Brain microvascular endothelial cell (primary cell): Measurements from ENCODE around the gene PRR12.
A peak's percentile ranks its signal among the peaks of the same experiment; 100 is the strongest.

Experiments used
- DNase-seq: peaks from one replicate; pipeline ENCODE4 v3.0.0-alpha.2; 2020
- H3K27ac ChIP-seq: fragments of 250-450 bp; sonication (Bioruptor Pico); 2 replicates; pipeline ENCODE4 v1.5.1; 2020; ENCODE audit warnings: mild to moderate bottlenecking, moderate library complexity
- H3K27me3 ChIP-seq: fragments of 250-450 bp; sonication (Bioruptor Pico); replicated peaks from 2 replicates; pipeline ENCODE4 v1.5.1; 2020; ENCODE audit warnings: mild to moderate bottlenecking
- H3K36me3 ChIP-seq: fragments of 250-450 bp; sonication (Bioruptor Pico); replicated peaks from 2 replicates; pipeline ENCODE4 v1.5.1; 2020; ENCODE audit warnings: mild to moderate bottlenecking
- H3K4me3 ChIP-seq: 2 replicates; pipeline ENCODE4 v1.5.1; 2011; ENCODE audit warnings: low read depth, mild to moderate bottlenecking, control low read depth, low read length, moderate library complexity
- CTCF ChIP-seq: IDR thresholded peaks from 2 replicates; pipeline ENCODE4 v1.5.1; 2011; ENCODE audit warnings: low read depth, mild to moderate bottlenecking, moderate library complexity, low read length, control low read depth, inconsistent platforms; ENCODE audit errors: missing control alignments
- in situ Hi-C: cut with HindIII; loops from 2 replicates; pipeline ENCODE4 v1.10.0; 2017; ENCODE audit warnings: low sequenced_read_pairs, low pct_ligation_motif_present

The PRR12 gene

GRCh38 chr19:49567861-49568441, 23.0 kb upstream of the PRR12 start:
- TF ChIP-seq CTCF, result no peak
- DNase-seq, result no peak
- Histone ChIP-seq H3K36me3 (no peaks in the 10 kb centered on the region), H3K4me3 (no peak overlapping the region), H3K27ac (no peak overlapping the region), H3K27me3 (no peaks in the 10 kb centered on the region)
- in situ Hi-C loops, result loop anchor here (10.0 kb wide), 1 partner anchor 53 kb away; the partner anchor contains the start of gene FCGRT

GRCh38 chr19:49570138-49570856, 20.7 kb upstream of the PRR12 start:
- peak; percentile 75 for DNase-seq
- TF ChIP-seq CTCF, result peak; percentile 99
- Histone ChIP-seq H3K36me3 (peaks cover 9% of the 10 kb centered on the region), H3K4me3 (no peak overlapping the region), H3K27me3 (no peaks in the 10 kb centered on the region), H3K27ac (no peak overlapping the region)
- in situ Hi-C loops, result no loop called here

- TF ChIP-seq CTCF, result peak; percentile 10
- in situ Hi-C loops, result no loop called here
- no peak for DNase-seq
- Histone ChIP-seq H3K27me3 (no peaks in the 10 kb centered on the region), H3K4me3 (no peak overlapping the region), H3K36me3 (peaks cover 17% of the 10 kb centered on the region), H3K27ac (no peak overlapping the region)
These were observed 19.8 kb upstream of the PRR12 start for GRCh38 chr19:49570997-49571676.

GRCh38 chr19:49573009-49573408, 18.0 kb upstream of the PRR12 start:
- no peak for TF ChIP-seq CTCF
- H3K27ac ChIP-seq, result no peak overlapping the region
- no peak overlapping the region for H3K4me3 ChIP-seq

GRCh38 chr19:49573425-49573824, 17.6 kb upstream of the PRR12 start:
- no peak for DNase-seq
- Histone ChIP-seq H3K27me3 (no peaks in the 10 kb centered on the region), H3K36me3 (peaks cover 20% of the 10 kb centered on the region), H3K4me3 (no peak overlapping the region), H3K27ac (no peak overlapping the region)
- no peak for TF ChIP-seq CTCF
- in situ Hi-C loops, result no loop called here

More at GRCh38 chr19:49573009-49573408, 18.0 kb upstream of the PRR12 start:
- H3K27me3 ChIP-seq, result no peaks in the 10 kb centered on the region
- peaks cover 20% of the 10 kb centered on the region for H3K36me3 ChIP-seq
- no peak for DNase-seq
- in situ Hi-C loops, result no loop called here
